Esophagus muscularis mucosa (tissue), 4 donors: ENCODE results near the gene DHX36. TPM values are rescaled to one million over a fixed set of nuclear protein-coding genes. Genes with fewer than 3 reads are reported as not detected.

Experiments used
- DNase-seq: peaks from one replicate; pipeline ENCODE4 v3.0.0-alpha.2; 2017; ENCODE audit errors: extremely low spot score
- H3K27ac ChIP-seq, 4 donors: fragments of 200-600 bp; sonication (generic); replicated peaks in 1 of 4; 1 replicate in 3 of 4; 2 replicates in 1 of 4; pipeline ENCODE4 v1.5.1; 2016 to 2019; ENCODE audit warnings: mild to moderate bottlenecking in 1 of 4
- H3K27me3 ChIP-seq, 4 donors: fragments of 200-600 bp; sonication (generic); one replicate each; pipeline versions ENCODE4 v1.5.1 to v1.6.0; 2016 to 2019
- H3K36me3 ChIP-seq, 4 donors: fragments of 200-600 bp; sonication (generic); one replicate each; pipeline ENCODE4 v1.5.1; 2016 to 2019
- H3K4me1 ChIP-seq, 4 donors: fragments of 200-600 bp; sonication (generic); one replicate each; pipeline ENCODE4 v1.5.1; 2016 to 2019
- H3K4me3 ChIP-seq, 4 donors: fragments of 200-600 bp; sonication (generic); 1 replicate in 2 of 4; 2 replicates in 2 of 4; pipeline ENCODE4 v1.5.1; 2016 to 2019; ENCODE audit warnings: mild to moderate bottlenecking in 4 of 4, moderate library complexity in 1 of 4
- H3K9me3 ChIP-seq, 4 donors: fragments of 200-600 bp; sonication (generic); 1 replicate in 3 of 4; 2 replicates in 1 of 4; pipeline ENCODE4 v1.5.1; 2016 to 2019
- CTCF ChIP-seq, 3 experiments: fragments of 200-600 bp in 2 of 3; fragments of 450-650 bp in 1 of 3; sonication (generic) in 2 of 3; IDR thresholded peaks; one replicate each; pipeline ENCODE4 v1.5.1; 2017 to 2019; ENCODE audit warnings: antibody characterized with exemption in 3 of 3, mild to moderate bottlenecking in 2 of 3, moderate library complexity in 1 of 3
- EP300 ChIP-seq: sonication (generic); formaldehyde crosslinking; IDR thresholded peaks from one replicate; pipeline ENCODE4 v1.6.1; 2017; ENCODE audit warnings: antibody characterized with exemption
- POLR2A ChIP-seq: fragments of 450-650 bp; IDR thresholded peaks from one replicate; pipeline ENCODE4 v1.6.1; 2017; ENCODE audit warnings: antibody characterized with exemption, moderate library complexity, mild to moderate bottlenecking, low read depth
- POLR2AphosphoS5 ChIP-seq, 2 donors: sonication (generic); formaldehyde crosslinking; IDR thresholded peaks; one replicate each; pipeline ENCODE4 v1.6.1; 2017; ENCODE audit warnings: antibody characterized with exemption in 2 of 2
- WGBS: methylation state at CpG from one replicate; pipeline ENCODE4 v1.1.5; 2018; 5-methylcytosine and 5-hydroxymethylcytosine counted together
- intact Hi-C: fragments of 100-400 bp; cut with DNase I; formaldehyde crosslinking; loops from one replicate; pipeline ENCODE4 v1.15.1; 2023
- total RNA-seq, 4 donors: library from RNA; depleted of rRNA; stranded (reverse); fragments of >200 nt; gene quantifications; one replicate each; pipeline versions ENCODE4 v1.1.0 to v1.2.1, GENCODE V29; 2016

DHX36 gene
- total RNA-seq, 4 donors from 2014 or later = 35.0 to 84.7 (median 54.5) TPM

DNA sequence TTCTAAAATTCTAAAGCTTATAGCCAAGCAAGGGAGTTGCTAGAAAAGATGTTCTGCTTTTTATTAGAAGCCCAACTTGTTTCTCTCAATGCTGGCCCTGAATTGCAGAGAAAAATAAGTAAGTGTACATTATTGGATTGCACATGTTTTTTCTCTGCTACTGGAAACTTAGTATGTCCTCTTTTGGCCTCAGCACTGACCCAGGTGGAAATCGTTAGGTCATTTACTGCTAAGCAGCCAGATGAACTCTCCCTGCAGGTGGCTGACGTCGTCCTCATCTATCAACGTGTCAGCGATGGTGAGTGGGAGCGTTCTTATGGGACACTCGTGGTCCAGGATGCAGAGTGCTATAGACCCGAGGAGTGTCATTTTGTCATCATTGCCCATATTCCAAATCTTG is 69.8 kb downstream of the DHX36 start:
- WGBS = 59% methylated on average over 8 of the region's 8 CpGs
- peaks cover 0 to 37% (median 32%) of the 10 kb centered on the region in 4 donors for H3K4me1 ChIP-seq
- H3K9me3 ChIP-seq = no peaks in the 10 kb centered on the region
- H3K36me3 ChIP-seq = peaks cover 23 to 76% (median 46%) of the 10 kb centered on the region in 4 donors
- no peak overlapping the region for H3K4me3 ChIP-seq
- no peak overlapping the region for H3K27ac ChIP-seq
- TF ChIP-seq CTCF (IDR thresholded peaks at IDR 0.05) (no peak), POLR2A (no peak), EP300 (no peak), POLR2AphosphoS5 (IDR thresholded peaks at IDR 0.05) (no peak)
- DNase-seq = no peak
- H3K27me3 ChIP-seq = no peaks in the 10 kb centered on the region
- intact Hi-C loops = loop anchor here (5.0 kb wide), 3 partner anchors 132 to 257 kb away; partner anchors contain the start of gene ARHGEF26

DNA sequence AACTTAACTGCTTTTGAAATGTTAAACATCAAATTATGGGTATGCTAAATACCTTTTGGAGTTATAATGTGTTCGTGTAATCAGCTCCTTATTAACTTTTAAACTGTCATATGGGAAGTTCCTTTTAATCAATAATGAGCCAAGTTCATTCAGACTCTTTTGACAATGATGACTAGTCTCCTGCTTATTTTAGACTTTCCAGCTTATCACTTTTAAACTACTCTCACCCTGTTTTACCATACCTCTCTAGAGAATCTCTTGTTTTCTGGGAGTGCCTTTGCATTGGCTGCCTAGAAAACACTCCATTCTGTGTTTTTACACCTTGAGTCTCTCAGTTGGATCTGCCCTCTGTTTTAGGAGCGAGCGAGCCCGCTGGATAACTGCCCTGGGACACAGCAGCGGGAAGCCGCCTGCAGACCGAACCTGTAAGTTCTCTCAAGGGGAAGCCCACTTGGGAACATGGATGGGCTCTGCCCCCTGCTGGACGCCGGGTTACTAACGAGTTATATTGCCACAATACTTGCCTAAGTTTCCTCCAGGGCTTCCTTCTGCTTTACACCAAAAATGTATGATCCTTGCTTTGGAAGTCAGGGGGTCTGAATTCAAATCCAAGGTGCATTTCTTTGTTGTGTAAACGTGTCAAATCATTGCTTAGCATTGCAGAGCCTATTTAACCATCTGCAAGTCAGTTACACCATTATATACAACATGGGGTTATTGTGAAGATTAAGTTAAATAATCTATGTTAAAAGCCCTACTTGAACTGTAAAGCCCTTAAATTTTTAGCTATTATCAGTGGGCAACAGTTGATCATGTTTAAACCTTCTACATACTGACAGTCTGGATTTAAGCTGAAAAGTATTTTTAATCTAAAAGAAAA is 71.3 kb downstream of the DHX36 start:
- H3K4me1 ChIP-seq = peaks cover 0 to 37% (median 32%) of the 10 kb centered on the region in 4 donors
- no peaks in the 10 kb centered on the region for H3K27me3 ChIP-seq
- peak overlapping the region in 3 of 4 donors; percentile 24 to 38 (median 37) for H3K27ac ChIP-seq
- H3K36me3 ChIP-seq = peaks cover 8 to 68% (median 35%) of the 10 kb centered on the region in 4 donors
- H3K4me3 ChIP-seq = peak overlapping the region in 3 of 4 donors; percentile 11 to 14 (median 11)
- WGBS = 8% methylated on average over 11 of the region's 11 CpGs
- H3K9me3 ChIP-seq = no peaks in the 10 kb centered on the region
- peak; percentile 81 to 92 (median 89) for TF ChIP-seq CTCF (IDR thresholded peaks at IDR 0.05)
- TF ChIP-seq POLR2A = no peak
- peak; percentile 65 to 69 for TF ChIP-seq POLR2AphosphoS5 (IDR thresholded peaks at IDR 0.05)
- TF ChIP-seq EP300 = no peak
- intact Hi-C loops = loop anchor here (5.0 kb wide), 3 partner anchors 131 to 256 kb away; partner anchors contain the start of gene ARHGEF26
- peak; percentile 97 for DNase-seq

DNA sequence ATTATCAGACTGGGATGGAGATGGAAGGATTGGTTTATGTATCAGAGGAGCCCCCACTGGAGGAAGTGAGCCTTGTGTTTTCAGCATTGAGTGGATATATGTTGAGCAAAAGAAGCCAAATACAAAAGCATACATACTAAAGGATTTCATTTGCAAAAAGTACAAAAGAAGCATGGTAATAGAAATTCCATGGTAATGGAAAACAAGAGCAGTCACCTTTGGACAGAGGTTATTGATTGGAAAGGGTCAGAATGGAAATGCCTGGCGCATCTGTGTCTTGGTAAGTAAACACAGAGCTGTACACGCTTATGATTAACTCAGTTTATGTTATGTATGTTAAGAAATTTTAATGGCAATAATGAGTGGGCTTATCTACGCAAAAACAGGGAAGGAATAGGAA is 72.7 kb downstream of the DHX36 start:
- TF ChIP-seq EP300 = no peak
- no peak for TF ChIP-seq CTCF (IDR thresholded peaks at IDR 0.05)
- TF ChIP-seq POLR2AphosphoS5 (IDR thresholded peaks at IDR 0.05) = no peak
- no peak for TF ChIP-seq POLR2A
- no peaks in the 10 kb centered on the region for H3K27me3 ChIP-seq
- no peaks in the 10 kb centered on the region for H3K9me3 ChIP-seq
- no peak overlapping the region for H3K4me3 ChIP-seq
- peaks cover 5 to 37% (median 30%) of the 10 kb centered on the region in 4 donors for H3K4me1 ChIP-seq
- WGBS = 88% methylated on average over 3 of the region's 3 CpGs
- no peak overlapping the region for H3K27ac ChIP-seq
- DNase-seq = no peak
- peaks cover 0 to 55% (median 25%) of the 10 kb centered on the region in 4 donors for H3K36me3 ChIP-seq
- intact Hi-C loops = loop anchor here (5.0 kb wide), 3 partner anchors 129 to 254 kb away; partner anchors contain the start of gene ARHGEF26

- Histone ChIP-seq H3K4me1 (peaks cover 5 to 39% (median 30%) of the 10 kb centered on the region in 4 donors), H3K27me3 (no peaks in the 10 kb centered on the region), H3K27ac (no peak overlapping the region), H3K9me3 (no peaks in the 10 kb centered on the region), H3K36me3 (peaks cover 0 to 42% (median 15%) of the 10 kb centered on the region in 4 donors), H3K4me3 (no peak overlapping the region)
- TF ChIP-seq CTCF (IDR thresholded peaks at IDR 0.05) = no peak
- TF ChIP-seq POLR2A = no peak
- no peak for TF ChIP-seq EP300
- WGBS = 89% methylated on average over 2 of the region's 4 CpGs
- intact Hi-C loops = loop anchor here (5.0 kb wide), 3 partner anchors 128 to 253 kb away; partner anchors contain the start of gene ARHGEF26
- DNase-seq = no peak
Measured at GRCh38 chr3:154250291-154250690, 74.0 kb downstream of the DHX36 start.
